GM12891 (cell line): ENCODE results near the gene GID4. TPM values are rescaled to one million over a fixed set of nuclear protein-coding genes. Genes with fewer than 3 reads are reported as not detected.
"Not testable (repeated sequence)": the region's sequence is repeated elsewhere in the genome, so short reads cannot be mapped to it uniquely, and the experiment has no call there.

Source experiments
- DNase-seq: peaks from one replicate; pipeline ENCODE4 v3.0.0; 2011; ENCODE audit warnings: low spot score; ENCODE audit not compliant: insufficient read length
- FAIRE-seq: peaks from 2 replicates; lab custom pipeline; 2011; peaks lifted over from hg19 to GRCh38; lab: Jason Lieb, UNC
- PAX5 ChIP-seq: IDR thresholded peaks from 2 replicates; pipeline ENCODE4 v1.6.1; 2011; ENCODE audit warnings: low read length, moderate library complexity, mild to moderate bottlenecking; ENCODE audit not compliant: insufficient read depth, severe bottlenecking
- POLR2A ChIP-seq: IDR thresholded peaks from 2 replicates; pipeline ENCODE4 v1.6.1; 2011; ENCODE audit warnings: low read depth, low read length, control low read depth
- POLR2AphosphoS5 ChIP-seq: IDR thresholded peaks from 2 replicates; pipeline ENCODE4 v1.6.1; 2011; ENCODE audit warnings: low read depth, low read length, control low read depth
- POU2F2 ChIP-seq: IDR thresholded peaks from 2 replicates; pipeline ENCODE4 v1.6.1; 2011; ENCODE audit warnings: low read depth, mild to moderate bottlenecking, control low read depth, low read length, moderate library complexity
- SPI1 ChIP-seq: IDR thresholded peaks from 2 replicates; pipeline ENCODE4 v1.6.1; 2011; ENCODE audit warnings: low read depth, low read length, control low read depth
- TAF1 ChIP-seq: IDR thresholded peaks from 2 replicates; pipeline ENCODE4 v1.6.1; 2011; ENCODE audit warnings: low read depth, low read length, control low read depth
- polyA plus RNA-seq: library from polyadenylated mRNA; unstranded; fragments of >200 nt; gene quantifications from one replicate; pipeline ENCODE4 v1.2.1, GENCODE V29; 2012; ENCODE audit warnings: low read depth, missing spikeins, inconsistent platforms; ENCODE audit not compliant: missing spikeins

Gene GID4
- polyA plus RNA-seq, result 2.7 TPM

DNA sequence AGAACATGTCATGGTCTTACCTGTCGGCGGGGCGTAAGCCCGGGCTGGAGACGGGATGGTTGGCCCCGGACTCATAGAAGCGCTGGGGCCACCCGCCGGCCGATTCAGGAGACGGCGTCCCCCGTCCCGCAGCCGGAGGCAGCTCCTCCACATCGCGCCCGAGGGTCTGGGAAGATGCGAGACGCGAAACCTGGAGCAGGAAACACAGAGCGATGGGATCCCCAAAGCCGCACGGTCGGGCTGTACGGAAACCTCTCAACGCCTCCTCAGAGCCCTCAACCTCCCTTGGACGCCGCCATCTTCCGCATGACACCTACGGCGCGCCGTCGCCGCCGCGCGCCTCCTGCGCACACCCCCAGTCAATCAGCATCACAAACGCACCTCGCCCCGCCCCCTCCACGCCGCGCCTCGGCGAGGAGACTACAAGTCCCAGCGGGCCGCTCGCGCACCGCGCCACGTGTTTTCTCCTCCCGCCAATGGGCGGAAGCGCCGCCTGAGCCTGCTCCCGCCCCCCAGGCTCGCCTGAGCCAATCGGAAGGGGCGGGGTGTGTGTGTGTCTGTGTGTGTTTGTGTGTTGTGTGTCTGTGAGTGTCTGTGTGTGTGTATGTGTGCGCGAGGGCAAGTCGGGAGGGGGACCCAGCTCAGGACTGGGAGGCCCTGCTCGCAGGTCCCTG lies at the start of gene GID4, which contains the start of gene ATPAF2:
Gene GID4, plus strand, starts transcription at position 548 of the 674 bp plus-strand sequence. Its CDS starts 57 bp downstream, at position 605.
Gene ATPAF2, minus strand, starts transcription at position 308 of the 674 bp plus-strand sequence. Its CDS starts 155 bp downstream, at position 153.
- FAIRE-seq, result peak; percentile 98
- 0 out of 2 replicates have a peak, but pooled peaks have one; percentile 29 for TF ChIP-seq POLR2A
- peak; percentile 72 for TF ChIP-seq TAF1
- TF ChIP-seq PAX5, result peak; percentile 29
- peak; percentile 55; the same call in 1 of the 2 replicates for TF ChIP-seq POLR2AphosphoS5
- 0 out of 2 replicates have a peak, but pooled peaks have one; percentile 36 for TF ChIP-seq POU2F2
- no peak for TF ChIP-seq SPI1
- DNase-seq, result peak; percentile 97

DNA sequence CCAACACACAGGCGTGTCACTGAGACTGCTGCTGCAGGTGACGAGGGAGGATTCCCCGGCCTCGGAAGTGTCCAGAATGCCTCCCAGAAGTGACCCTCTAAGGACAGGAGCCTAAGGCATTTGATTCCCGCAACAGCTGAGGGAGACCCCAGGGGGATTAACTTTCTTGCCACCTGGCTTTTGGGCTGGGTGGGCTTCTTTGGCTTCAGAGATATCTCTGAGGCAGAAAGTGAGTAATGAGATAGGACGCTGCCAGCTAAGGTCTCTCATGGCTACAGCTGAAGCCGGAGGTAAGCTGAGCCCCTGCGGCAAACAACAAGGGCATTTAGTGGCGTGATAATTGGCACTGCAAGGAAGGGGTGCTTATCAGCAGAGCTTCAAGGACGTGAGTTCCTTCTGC lies 49.6 kb upstream of the GID4 start:
- TF ChIP-seq SPI1 (no peak), PAX5 (no peak), POLR2A (no peak), POU2F2 (no peak), POLR2AphosphoS5 (no peak), TAF1 (no peak)
- FAIRE-seq (no peak), DNase-seq (no peak)

DNA sequence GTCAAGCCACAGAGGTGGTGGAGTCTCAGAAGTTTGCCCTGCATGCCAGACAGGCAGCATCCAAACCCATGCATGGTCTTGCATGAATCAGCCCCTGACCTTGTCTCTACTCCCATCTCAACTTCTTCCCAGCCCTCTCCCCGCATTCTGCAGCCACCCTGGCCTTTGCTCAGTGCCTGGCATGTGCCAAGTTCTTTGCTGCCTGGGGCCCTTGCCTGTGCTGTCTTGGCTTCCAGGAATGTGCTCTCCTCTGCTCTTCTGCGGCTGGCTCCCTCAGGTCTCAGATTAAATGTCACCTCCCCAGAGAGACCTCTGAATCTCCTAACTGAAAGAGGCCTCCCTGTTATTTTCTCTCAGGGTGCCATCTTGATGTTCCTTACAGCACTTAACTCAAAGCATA lies 48.9 kb upstream of the GID4 start:
- FAIRE-seq (no peak), DNase-seq (no peak)
- TF ChIP-seq TAF1 (no peak), SPI1 (no peak), PAX5 (no peak), POLR2AphosphoS5 (no peak), POLR2A (no peak), POU2F2 (no peak)

DNA sequence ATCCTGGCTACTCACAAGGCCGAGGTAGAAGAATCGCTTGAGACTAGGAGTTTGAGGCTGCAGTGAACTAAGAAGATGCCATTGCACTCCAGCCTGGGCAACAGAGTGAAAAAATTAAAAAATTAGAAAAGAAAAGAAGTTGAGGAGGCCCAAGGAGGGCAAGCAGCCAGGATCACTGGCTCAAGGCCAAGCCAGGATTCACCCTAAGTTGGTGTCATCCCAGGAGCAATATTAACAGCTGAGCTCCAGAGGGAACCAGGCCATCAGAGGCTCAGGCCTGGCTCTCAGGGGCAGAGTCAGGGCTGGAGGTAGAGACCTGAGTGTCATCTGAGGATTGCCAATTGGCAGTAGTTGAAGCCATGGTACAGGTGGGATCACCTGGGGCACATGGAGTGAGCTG lies 45.8 kb upstream of the GID4 start:
- DNase-seq (no peak), FAIRE-seq (no peak)
- no peak for TF ChIP-seq POLR2AphosphoS5
- no peak for TF ChIP-seq PAX5
- TF ChIP-seq POU2F2, result no peak
- no peak for TF ChIP-seq TAF1
- no peak for TF ChIP-seq SPI1
- no peak for TF ChIP-seq POLR2A

DNA sequence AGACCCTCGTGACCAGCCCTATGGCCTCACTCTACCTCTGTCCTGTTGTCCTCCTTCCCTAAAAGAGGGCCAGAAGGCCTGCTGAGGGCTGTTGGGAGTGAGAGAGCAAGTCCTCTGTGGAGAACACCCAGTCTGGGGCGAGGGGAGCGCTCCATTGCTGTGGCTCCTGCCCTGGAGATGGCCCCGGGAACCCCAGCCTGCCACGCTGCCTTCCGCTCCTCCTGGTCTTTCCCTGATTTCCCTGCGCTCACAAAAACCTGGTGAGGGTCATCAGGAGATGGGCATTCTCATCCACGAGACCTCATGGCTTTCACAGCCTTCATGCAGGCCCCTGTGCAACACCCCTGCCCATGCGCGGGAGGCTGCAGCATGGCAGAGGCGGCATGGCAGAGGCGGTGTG lies 45.4 kb upstream of the GID4 start:
- no peak for FAIRE-seq

DNA sequence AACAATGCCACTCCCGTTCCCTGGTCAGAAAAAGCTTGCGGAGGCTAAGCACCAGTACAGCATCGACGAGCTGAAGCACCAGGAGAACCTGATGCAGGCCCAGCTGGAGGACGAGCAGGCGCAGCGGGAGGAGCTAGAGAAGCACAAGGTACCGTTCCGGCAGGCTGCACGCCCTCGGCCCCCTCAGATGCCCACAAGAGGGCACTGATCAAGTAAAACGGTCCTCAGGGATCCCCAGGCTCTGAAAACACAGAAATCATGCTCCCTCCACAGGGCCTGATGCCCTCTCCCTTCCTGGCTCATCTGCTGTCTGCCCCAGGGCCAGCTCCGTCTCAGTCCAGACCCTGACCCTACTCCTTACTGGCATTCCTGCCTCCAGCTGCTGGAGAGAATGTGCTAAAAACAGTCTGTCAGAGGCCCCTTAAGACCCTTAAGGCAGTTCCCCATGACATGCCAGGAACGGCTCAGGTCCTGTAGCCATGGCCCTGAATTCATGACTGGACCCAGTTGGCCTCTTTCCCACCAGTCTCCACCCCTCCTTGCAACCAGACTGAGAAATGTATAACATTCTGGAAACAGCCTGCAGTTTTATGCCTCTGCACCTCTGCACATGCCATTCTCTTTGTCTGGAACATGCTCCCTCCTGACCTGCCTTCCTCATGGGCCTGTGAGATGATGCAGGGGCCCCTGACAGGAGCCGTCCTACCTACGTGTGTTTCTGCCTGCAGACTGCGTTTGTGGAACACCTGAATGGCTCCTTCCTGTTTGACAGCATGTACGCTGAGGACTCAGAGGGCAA lies 44.7 kb upstream of the GID4 start:
- TF ChIP-seq SPI1, result no peak
- TF ChIP-seq POLR2AphosphoS5, result no peak
- TF ChIP-seq PAX5, result no peak
- no peak for TF ChIP-seq POU2F2
- no peak for TF ChIP-seq TAF1
- no peak for TF ChIP-seq POLR2A
- DNase-seq (no peak), FAIRE-seq (peak; percentile 20)

More for the DNA sequence above, 45.4 kb upstream of the GID4 start:
- no peak for DNase-seq
- TF ChIP-seq PAX5, result no peak

DNA sequence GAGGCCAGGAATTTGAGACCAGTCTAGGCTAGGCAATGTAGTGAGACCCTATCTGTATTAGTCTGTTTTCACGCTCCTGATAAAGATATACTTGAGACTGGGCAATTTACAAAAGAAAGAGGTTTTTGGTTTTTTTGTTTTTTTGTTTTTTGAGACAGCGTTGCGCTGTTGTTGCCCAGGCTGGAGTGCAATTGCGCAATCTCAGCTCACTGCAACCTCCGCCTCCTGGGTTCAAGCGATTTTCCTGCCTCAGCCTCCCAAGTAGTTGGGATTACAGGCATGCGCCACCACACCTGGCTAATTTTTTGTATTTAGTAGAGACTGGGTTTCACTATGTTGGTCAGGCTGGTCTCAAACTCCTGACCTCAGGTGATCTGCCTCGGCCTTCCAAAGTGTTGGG lies 43.3 kb upstream of the GID4 start:
- not testable (repeated sequence) for FAIRE-seq, DNase-seq

DNA sequence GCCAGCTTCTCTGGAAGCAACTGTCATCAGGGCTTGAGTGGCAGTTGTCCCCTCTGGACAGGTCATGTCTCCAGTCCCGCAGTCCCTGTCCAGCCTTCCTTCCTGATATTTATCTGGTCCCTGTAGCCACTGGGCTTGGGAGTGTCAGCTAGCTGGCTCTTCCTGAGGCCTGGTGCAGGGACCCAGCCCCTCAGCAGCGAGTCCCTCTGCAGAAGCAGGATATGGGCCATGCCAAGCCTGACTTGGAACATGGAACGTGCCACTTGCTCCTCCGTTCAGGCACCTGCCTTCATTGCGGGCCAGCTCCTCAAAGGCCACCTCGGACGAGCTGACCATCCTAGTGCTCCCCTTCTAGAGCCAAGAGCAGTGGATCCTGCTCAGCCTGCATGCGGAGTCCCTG lies 40.3 kb upstream of the GID4 start:
- FAIRE-seq, result no peak
- no peak for TF ChIP-seq TAF1
- TF ChIP-seq POLR2A, result no peak
- no peak for TF ChIP-seq POU2F2
- no peak for TF ChIP-seq POLR2AphosphoS5
- TF ChIP-seq PAX5, result no peak
- no peak for TF ChIP-seq SPI1
- DNase-seq, result no peak

DNA sequence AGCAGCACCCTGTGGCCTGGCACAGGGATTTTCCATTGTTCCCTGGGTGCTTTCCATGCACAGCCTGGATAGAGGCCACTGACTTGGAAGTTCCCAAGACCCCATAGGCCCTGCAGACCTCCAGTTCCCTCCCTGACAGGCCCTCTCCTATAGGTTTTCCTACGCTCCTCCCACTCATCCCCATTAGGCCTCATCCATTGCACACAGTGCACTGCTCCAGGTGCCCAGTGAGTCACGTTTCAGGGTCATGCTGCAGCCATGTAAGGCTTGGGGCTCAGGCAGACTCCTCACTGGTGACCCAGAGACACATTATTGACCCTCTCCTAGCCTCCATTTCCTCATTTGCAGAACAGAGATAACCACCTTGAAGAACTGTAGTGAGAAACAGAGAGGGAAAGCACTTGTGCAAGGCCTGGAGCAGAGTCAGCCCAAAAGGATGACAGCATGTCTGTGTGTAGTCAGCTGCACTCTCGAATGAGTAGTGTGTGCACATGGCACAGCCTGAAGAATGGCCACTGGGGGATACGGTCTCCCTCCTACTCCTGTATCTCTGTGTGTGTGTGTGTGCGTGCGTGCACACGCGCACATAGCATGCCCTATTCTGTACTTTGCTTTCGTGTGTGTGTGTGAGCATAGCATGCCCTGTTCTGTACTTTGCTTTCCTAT lies 39.7 kb upstream of the GID4 start:
- no peak for TF ChIP-seq POLR2AphosphoS5
- no peak for TF ChIP-seq SPI1
- TF ChIP-seq POU2F2, result no peak
- no peak for TF ChIP-seq PAX5
- TF ChIP-seq POLR2A, result no peak
- TF ChIP-seq TAF1, result no peak
- no peak for DNase-seq
- FAIRE-seq, result no peak

DNA sequence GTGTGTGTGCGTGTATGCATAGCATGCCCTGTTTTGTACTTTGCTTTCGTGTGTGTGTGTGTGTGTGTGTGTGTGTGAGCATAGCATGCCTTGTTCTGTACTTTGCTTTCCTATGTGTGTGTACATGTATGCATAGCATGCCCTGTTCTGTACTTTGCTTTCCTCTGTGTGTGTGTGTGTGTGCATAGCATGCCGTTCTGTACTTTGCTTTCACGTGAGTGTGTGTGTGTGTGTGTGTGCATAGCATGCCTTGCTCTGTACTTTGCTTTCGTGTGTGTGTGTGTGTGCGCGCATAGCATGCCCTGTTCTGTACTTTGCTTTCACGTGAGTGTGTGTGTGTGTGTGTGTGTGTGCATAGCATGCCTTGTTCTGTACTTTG lies 39.2 kb upstream of the GID4 start:
- TF ChIP-seq POU2F2 (no peak), SPI1 (no peak), TAF1 (no peak), PAX5 (no peak), POLR2AphosphoS5 (no peak), POLR2A (no peak)
- no peak for FAIRE-seq
- no peak for DNase-seq
